SK-N-SH treated with all-trans-retinoic acid at 6 μM for 48 hours (cell line): ENCODE results near the gene FAM181A.

Source experiments
- CSDC2 ChIP-seq: fragments of 250-450 bp; sonication (Bioruptor Pico); IDR thresholded peaks from 2 replicates; pipeline ENCODE4 v1.5.0; 2020; ENCODE audit warnings: mild to moderate bottlenecking, moderate library complexity
- PATZ1 ChIP-seq: fragments of 250-450 bp; sonication (Bioruptor Pico); IDR thresholded peaks from 2 replicates; pipeline ENCODE4 v1.8.0; 2020; ENCODE audit warnings: mild to moderate bottlenecking, moderate library complexity, borderline replicate concordance
- POU6F1 ChIP-seq: fragments of 250-450 bp; sonication (Bioruptor Pico); IDR thresholded peaks from 2 replicates; pipeline ENCODE4 v1.8.0; 2021; ENCODE audit warnings: low read depth, mild to moderate bottlenecking, moderate library complexity, borderline replicate concordance
- RARB ChIP-seq: fragments of 250-450 bp; sonication (Bioruptor Pico); IDR thresholded peaks from 2 replicates; pipeline ENCODE4 v1.8.0; 2021; ENCODE audit warnings: mild to moderate bottlenecking, moderate library complexity
- ZC3H10 ChIP-seq: fragments of 250-450 bp; sonication (Bioruptor Pico); IDR thresholded peaks from 2 replicates; pipeline ENCODE4 v1.5.1; 2021; ENCODE audit warnings: mild to moderate bottlenecking, moderate library complexity
- ZFP30 ChIP-seq: fragments of 450-650 bp; formaldehyde crosslinking; IDR thresholded peaks from 2 replicates; pipeline ENCODE4 v1.5.0; 2022; ENCODE audit warnings: mild to moderate bottlenecking, moderate library complexity
- ZNF8 ChIP-seq: fragments of 450-650 bp; formaldehyde crosslinking; IDR thresholded peaks from 2 replicates; pipeline ENCODE4 v1.5.0; 2020; ENCODE audit warnings: mild to moderate bottlenecking, moderate library complexity
- TF ChIP-seq, protein P1 (sequence below): fragments of 250-450 bp; sonication (Bioruptor Pico); IDR thresholded peaks from 2 replicates; pipeline ENCODE4 v1.5.0; 2020; ENCODE audit warnings: mild to moderate bottlenecking, moderate library complexity

DNA sequence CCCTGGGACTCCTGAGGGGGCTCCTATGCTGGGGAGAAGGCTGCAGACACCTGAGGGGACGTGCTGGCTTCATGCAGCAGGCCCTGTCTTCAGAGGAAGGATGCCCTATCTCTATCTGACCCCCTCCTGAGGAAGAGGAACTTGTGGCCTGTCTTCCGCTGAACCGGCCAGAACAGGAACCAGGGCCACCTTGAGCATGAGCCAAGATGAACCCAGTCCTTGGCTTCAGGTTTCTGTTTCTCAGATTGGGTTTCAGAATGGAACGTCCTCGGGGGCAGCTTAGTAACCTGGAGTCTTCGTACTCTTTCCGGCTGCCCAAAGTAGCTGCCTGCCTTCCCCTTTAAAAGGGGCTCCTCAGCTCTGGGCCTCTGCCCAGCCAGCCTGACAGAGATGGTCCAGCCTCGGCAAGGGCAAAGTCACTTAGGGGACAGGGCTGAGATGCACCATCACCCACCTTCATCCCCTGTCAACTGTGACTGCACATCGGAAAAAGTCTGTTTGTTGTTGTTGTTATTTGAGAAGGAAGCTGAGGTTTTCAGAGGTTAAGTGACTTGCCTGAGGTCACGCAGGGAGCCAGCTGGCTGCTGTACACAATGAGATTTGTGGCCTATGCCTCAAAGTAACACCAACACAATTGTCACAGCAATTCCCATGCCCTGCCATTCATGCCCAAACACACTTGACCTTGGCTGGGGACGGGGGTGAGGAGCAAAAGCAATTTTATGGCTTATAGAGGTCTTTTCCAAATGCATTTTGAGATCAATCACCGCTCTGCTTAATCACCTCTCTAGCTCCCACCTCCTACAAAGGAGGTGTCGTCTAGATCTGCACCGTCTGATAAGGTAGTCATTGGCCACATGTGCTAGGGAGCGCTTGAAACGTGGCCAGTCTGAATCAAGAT lies 35.8 kb downstream of the FAM181A start:
- TF ChIP-seq PATZ1 (CRISPR knock-in tag), result no peak
- TF ChIP-seq ZC3H10 (CRISPR knock-in tag), result no peak
- no peak for TF ChIP-seq POU6F1 (CRISPR knock-in tag)
- TF ChIP-seq CSDC2, result no peak
- TF ChIP-seq ZFP30, result no peak
- no peak for TF ChIP-seq ZNF8 (CRISPR knock-in tag)
- TF ChIP-seq RARB (CRISPR knock-in tag), result no peak
- TF ChIP-seq, protein P1, sequence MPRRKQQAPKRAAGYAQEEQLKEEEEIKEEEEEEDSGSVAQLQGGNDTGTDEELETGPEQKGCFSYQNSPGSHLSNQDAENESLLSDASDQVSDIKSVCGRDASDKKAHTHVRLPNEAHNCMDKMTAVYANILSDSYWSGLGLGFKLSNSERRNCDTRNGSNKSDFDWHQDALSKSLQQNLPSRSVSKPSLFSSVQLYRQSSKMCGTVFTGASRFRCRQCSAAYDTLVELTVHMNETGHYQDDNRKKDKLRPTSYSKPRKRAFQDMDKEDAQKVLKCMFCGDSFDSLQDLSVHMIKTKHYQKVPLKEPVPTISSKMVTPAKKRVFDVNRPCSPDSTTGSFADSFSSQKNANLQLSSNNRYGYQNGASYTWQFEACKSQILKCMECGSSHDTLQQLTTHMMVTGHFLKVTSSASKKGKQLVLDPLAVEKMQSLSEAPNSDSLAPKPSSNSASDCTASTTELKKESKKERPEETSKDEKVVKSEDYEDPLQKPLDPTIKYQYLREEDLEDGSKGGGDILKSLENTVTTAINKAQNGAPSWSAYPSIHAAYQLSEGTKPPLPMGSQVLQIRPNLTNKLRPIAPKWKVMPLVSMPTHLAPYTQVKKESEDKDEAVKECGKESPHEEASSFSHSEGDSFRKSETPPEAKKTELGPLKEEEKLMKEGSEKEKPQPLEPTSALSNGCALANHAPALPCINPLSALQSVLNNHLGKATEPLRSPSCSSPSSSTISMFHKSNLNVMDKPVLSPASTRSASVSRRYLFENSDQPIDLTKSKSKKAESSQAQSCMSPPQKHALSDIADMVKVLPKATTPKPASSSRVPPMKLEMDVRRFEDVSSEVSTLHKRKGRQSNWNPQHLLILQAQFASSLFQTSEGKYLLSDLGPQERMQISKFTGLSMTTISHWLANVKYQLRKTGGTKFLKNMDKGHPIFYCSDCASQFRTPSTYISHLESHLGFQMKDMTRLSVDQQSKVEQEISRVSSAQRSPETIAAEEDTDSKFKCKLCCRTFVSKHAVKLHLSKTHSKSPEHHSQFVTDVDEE (CRISPR knock-in tag), result no peak
